DOHH2 (cell line): ENCODE results near the gene TRIM59.

Experiments
- H3F3A ChIP-seq: fragments of 200-600 bp; sonication (generic), shearing (Covaris generic); 2 replicates; pipeline ENCODE4 v1.6.0; 2016; ENCODE audit warnings: antibody characterized with exemption, mild to moderate bottlenecking; ENCODE audit not compliant: control insufficient read depth, insufficient read depth
- H3K27ac ChIP-seq: fragments of 200-600 bp; sonication (generic); 2 replicates; pipeline ENCODE4 v1.5.1; 2014; ENCODE audit warnings: low read depth, mild to moderate bottlenecking, low read length, moderate library complexity
- H3K27me3 ChIP-seq: fragments of 200-600 bp; sonication (generic); 2 replicates; pipeline ENCODE4 v1.6.1; 2014; ENCODE audit warnings: mild to moderate bottlenecking, low read length, mixed read lengths; ENCODE audit not compliant: control insufficient read depth
- H3K36me3 ChIP-seq: fragments of 200-600 bp; sonication (generic); 2 replicates; pipeline ENCODE4 v1.6.1; 2014; ENCODE audit warnings: mild to moderate bottlenecking, low read length, moderate library complexity, mixed read lengths; ENCODE audit not compliant: control insufficient read depth
- H3K4me1 ChIP-seq: fragments of 200-600 bp; sonication (generic); 2 replicates; pipeline ENCODE4 v1.6.1; 2014; ENCODE audit warnings: mild to moderate bottlenecking, low read length, mixed read lengths; ENCODE audit not compliant: control insufficient read depth
- H3K4me2 ChIP-seq: fragments of 200-600 bp; sonication (generic); 2 replicates; pipeline ENCODE4 v1.6.0; 2014; ENCODE audit warnings: mild to moderate bottlenecking, low read length, moderate library complexity
- H3K4me3 ChIP-seq: fragments of 200-600 bp; sonication (generic); 2 replicates; pipeline ENCODE4 v1.5.1; 2014; ENCODE audit warnings: mild to moderate bottlenecking, low read length, mixed read lengths
- H3K79me2 ChIP-seq: fragments of 200-600 bp; sonication (generic); 2 replicates; pipeline ENCODE4 v1.6.1; 2014; ENCODE audit warnings: mild to moderate bottlenecking, low read length, mixed read lengths; ENCODE audit not compliant: control insufficient read depth
- H3K9me2 ChIP-seq: fragments of 200-600 bp; sonication (generic); replicated peaks from 2 replicates; pipeline ENCODE4 v1.6.1; 2014; ENCODE audit warnings: mild to moderate bottlenecking, low read length, mixed read lengths; ENCODE audit not compliant: control insufficient read depth
- H3K9me3 ChIP-seq: fragments of 200-600 bp; sonication (generic); 2 replicates; pipeline ENCODE4 v1.6.1; 2014; ENCODE audit warnings: antibody characterized with exemption, low read length, mixed read lengths; ENCODE audit not compliant: control insufficient read depth, insufficient read depth
- H4K20me1 ChIP-seq: fragments of 200-600 bp; sonication (generic); 2 replicates; pipeline ENCODE4 v1.6.0; 2014; ENCODE audit warnings: low read depth, mild to moderate bottlenecking, antibody characterized with exemption, low read length, moderate library complexity; ENCODE audit not compliant: control insufficient read depth, insufficient read depth
- CTCF ChIP-seq: fragments of 200-600 bp; sonication (generic); IDR thresholded peaks from one replicate; pipeline ENCODE4 v1.5.1; 2014; ENCODE audit warnings: antibody characterized with exemption, mild to moderate bottlenecking, low read depth, low read length; ENCODE audit not compliant: poor library complexity, severe bottlenecking
- EZH2phosphoT487 ChIP-seq: fragments of 200-600 bp; sonication (generic); IDR thresholded peaks from 2 replicates; pipeline ENCODE4 v1.6.1; 2017; ENCODE audit warnings: borderline replicate concordance, mild to moderate bottlenecking, antibody characterized with exemption, low read length, moderate library complexity, mixed read lengths

Gene TRIM59

DNA sequence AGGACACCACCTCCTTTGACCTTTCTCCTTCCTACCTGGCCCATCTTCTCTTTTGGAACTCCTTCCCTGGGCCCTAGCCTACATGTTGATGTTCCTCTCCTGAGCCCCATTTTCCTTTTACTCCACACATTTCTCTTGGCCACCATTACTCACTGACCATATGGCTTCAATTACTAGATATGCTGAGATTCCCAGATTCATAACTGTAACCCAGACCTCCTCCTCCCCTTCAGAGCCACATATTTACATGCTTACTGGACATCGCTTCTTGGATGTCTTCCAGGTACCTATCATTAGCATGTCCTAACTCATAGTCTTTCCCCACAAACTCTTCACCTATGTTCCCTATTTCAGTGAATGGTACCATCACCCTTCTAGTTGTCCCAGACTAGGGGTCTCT is 24.4 kb upstream of the TRIM59 start:
- no peaks in the 10 kb centered on the region for H3F3A ChIP-seq
- H3K4me2 ChIP-seq: no peak overlapping the region
- TF ChIP-seq EZH2phosphoT487 (no peak), CTCF (no peak)

GRCh38 chr3:160473221-160473620 is 23.6 kb upstream of the TRIM59 start:
- no peak overlapping the region for H3K27ac ChIP-seq
- H3F3A ChIP-seq: no peaks in the 10 kb centered on the region
- H3K27me3 ChIP-seq: no peaks in the 10 kb centered on the region
- peaks cover 8% of the 10 kb centered on the region; the same call in 1 of the 2 replicates for H3K4me1 ChIP-seq
- no peak overlapping the region for H3K4me2 ChIP-seq
- no peaks in the 10 kb centered on the region for H3K36me3 ChIP-seq
- no peaks in the 10 kb centered on the region for H3K79me2 ChIP-seq
- no peaks in the 10 kb centered on the region for H3K9me2 ChIP-seq
- H3K4me3 ChIP-seq: no peak overlapping the region
- TF ChIP-seq EZH2phosphoT487 (no peak), CTCF (no peak)
- H3K9me3 ChIP-seq: peaks cover 26% of the 10 kb centered on the region
- H4K20me1 ChIP-seq: no peaks in the 10 kb centered on the region

More for the DNA sequence above, 24.4 kb upstream of the TRIM59 start:
- Histone ChIP-seq H3K4me3 (no peak overlapping the region), H3K27ac (no peak overlapping the region), H3K9me2 (no peaks in the 10 kb centered on the region), H4K20me1 (no peaks in the 10 kb centered on the region), H3K36me3 (no peaks in the 10 kb centered on the region), H3K4me1 (peaks cover 8% of the 10 kb centered on the region; the same call in 1 of the 2 replicates), H3K79me2 (no peaks in the 10 kb centered on the region), H3K27me3 (no peaks in the 10 kb centered on the region), H3K9me3 (peaks cover 26% of the 10 kb centered on the region)

DNA sequence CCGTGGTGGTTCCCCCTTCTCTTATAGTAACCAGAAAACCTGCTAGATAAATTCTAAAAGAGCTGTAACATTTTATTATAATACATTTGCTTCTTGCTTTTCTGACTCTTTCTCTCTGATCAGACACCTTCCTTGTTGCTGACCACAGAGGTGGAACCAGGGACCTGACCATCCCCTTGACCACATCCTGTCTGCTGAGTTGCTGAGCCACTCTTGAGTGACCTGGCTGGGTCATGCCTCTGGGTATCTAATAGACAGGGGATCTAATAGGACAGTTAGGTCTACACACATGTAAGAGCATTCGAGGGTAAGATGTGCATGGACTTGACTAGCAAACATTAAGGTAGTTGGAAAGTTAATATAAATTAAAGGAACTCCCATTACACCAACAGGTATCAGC is 22.8 kb upstream of the TRIM59 start:
- H3K27ac ChIP-seq: no peak overlapping the region
- no peak overlapping the region for H3K4me3 ChIP-seq
- peaks cover 26% of the 10 kb centered on the region for H3K9me3 ChIP-seq
- H3K4me2 ChIP-seq: no peak overlapping the region
- peaks cover 8% of the 10 kb centered on the region; the same call in 1 of the 2 replicates for H3K4me1 ChIP-seq
- H3K27me3 ChIP-seq: no peaks in the 10 kb centered on the region
- H3K9me2 ChIP-seq: no peaks in the 10 kb centered on the region
- no peak for TF ChIP-seq CTCF
- no peaks in the 10 kb centered on the region for H3F3A ChIP-seq
- no peaks in the 10 kb centered on the region for H4K20me1 ChIP-seq
- H3K36me3 ChIP-seq: no peaks in the 10 kb centered on the region
- no peaks in the 10 kb centered on the region for H3K79me2 ChIP-seq

DNA sequence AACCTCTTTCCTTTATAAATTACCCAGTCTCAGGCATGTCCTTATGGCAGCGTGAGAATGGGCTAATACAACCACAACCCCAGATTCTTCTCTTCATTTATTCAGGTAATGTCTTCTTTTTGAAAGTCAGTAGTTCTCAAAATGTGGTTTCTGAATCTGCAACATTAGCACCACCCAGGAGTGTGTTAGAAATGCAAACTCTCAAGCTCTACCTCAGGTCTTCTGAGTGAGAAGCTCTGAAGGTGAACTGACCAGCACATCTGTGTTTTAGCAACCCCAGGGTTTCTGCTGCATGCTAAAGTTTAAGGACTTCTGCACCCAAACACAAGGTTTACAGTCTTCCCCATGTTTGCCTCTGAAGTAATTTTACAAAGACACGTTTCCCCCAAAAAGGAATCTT is 22.3 kb upstream of the TRIM59 start:
- no peaks in the 10 kb centered on the region for H3K36me3 ChIP-seq
- TF ChIP-seq CTCF (no peak), EZH2phosphoT487 (no peak)
- H3K9me2 ChIP-seq: no peaks in the 10 kb centered on the region
- no peaks in the 10 kb centered on the region for H3F3A ChIP-seq
- no peak overlapping the region for H3K27ac ChIP-seq
- H3K4me1 ChIP-seq: peaks cover 8% of the 10 kb centered on the region; the same call in 1 of the 2 replicates
- no peak overlapping the region for H3K4me2 ChIP-seq
- H3K27me3 ChIP-seq: no peaks in the 10 kb centered on the region
- H4K20me1 ChIP-seq: no peaks in the 10 kb centered on the region
- peaks cover 26% of the 10 kb centered on the region for H3K9me3 ChIP-seq
- H3K4me3 ChIP-seq: no peak overlapping the region
- no peaks in the 10 kb centered on the region for H3K79me2 ChIP-seq
